Stimulated activated CD4-positive, alpha-beta T cell treated with anti-CD3 and anti-CD28 coated beads, TNF-alpha, amount 100 ng/mL, for 1 hour (primary cell): ENCODE data around the gene SFTPD.
"Not testable (repeated sequence)": the region's sequence is repeated elsewhere in the genome, so short reads cannot be mapped to it uniquely, and the experiment has no call there.

Experiments used
- DNase-seq, 3 donors: peaks; one replicate each; pipeline ENCODE4 v3.0.0-alpha.2; 2020; ENCODE audit warnings: low read depth in 3 of 3, low spot score in 1 of 3

The SFTPD gene

DNA sequence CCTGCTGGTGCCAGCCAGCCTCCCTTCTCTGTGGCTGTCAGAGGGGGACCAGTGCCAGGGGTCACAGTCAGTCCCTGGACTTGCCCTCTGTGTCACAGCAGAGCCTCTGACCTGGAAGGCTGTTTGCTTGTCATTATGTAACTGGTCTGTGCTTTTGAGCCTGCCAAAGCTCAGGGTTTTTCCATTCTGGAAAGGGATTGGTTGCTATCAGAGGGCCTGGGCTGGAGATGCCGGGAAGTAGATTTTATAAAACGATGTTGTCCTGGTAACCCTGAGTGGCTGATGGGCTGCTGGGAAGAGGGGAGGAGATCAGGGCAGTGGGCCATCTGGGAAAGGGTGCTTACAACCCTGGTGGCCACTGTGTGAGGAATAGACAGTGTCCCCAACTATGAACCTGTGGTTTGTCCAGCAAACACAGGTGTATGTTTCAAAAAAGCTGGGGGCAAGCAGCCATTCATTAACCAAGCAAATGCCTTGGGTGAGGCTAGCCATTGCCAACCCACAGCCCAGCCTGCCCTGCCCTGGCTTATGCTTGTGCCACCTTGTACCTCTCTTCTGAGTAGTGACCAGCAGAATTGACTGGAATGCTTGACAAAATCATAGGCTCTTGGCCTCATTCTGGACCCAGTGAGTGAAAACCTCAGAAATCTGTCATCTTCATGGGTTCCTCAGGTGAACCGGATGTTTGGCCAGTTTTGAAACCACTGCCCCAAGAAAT is 21.6 kb downstream of the SFTPD start:
- DNase-seq, result no peak

DNA sequence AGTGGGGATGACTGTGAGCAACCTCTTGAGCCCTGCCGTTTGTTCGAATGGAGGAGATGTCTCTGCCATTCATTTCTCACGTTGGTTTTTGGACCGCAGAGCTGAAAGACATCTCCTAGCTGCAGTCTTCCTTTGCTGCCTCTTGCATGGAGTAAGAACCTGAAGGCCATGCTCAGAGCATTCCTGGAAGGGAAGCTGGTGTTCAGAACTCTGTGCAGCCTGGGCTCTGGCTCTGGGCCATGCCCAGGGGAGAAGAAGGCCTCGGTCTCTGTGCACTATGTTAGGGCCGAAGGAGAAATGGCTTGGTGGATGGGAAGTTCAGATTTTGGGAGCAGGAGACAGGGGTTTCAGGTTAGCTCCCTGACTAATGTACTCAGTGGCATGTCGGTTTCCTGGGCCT is 22.9 kb downstream of the SFTPD start:
- DNase-seq, result no peak

DNA sequence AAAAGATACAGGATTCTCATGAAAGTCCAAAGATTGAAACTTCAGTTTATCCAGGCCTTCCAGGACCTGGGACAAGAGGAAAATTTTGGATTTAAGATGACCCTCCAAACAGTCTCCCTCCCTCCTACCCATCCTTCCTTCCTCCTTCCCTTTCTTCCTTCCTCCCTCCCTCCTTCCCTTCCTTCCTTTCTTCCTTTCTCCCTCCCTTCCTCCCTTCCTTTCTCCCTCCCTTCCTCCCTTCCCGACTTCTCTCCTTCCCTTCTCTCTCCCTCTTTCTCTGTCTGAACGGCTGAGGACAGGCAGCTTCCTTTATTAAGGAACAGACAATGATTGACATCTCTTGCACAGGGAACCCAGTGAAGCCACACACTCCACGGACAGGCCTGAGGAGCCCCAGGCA is 23.3 kb downstream of the SFTPD start:
- no peak for DNase-seq

DNA sequence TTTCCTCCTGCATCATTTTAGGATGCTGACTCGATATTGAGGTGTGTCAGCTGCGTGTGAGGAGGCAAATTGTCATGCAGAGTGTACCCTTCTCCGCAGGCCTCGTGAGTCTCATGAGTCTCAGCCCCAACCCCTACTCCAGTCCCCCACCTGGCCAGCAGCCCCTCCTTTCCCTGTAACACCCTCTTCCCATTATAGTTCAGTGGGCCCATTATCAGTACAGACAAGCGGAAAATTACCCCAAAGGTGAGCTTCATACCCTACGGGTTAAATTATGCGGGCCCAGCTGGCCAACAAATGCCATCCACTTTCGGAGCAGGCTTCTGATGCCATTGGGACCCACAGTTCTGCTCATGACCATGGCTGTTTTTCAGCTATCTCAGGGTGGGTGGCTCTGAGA is 25.2 kb downstream of the SFTPD start:
- no peak for DNase-seq

DNA sequence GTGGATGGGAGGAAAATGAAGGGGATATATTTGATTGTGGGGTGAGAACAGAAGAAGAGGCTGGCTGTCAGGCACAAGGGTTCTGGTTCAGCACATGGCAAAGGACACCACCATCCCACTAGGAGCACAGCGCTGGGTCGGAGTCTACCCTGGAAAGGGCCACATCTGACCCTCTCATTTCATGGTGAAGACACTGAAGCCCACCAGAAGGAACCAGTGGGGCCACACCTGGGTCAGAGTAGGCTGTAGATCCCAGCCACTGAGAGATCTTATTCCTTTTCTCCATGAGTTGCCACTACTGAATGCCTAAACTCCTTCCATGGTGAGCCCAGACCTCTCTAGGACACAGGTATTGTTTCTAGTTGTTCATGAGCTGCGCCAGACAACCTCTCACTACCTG is 25.8 kb downstream of the SFTPD start:
- no peak for DNase-seq

DNA sequence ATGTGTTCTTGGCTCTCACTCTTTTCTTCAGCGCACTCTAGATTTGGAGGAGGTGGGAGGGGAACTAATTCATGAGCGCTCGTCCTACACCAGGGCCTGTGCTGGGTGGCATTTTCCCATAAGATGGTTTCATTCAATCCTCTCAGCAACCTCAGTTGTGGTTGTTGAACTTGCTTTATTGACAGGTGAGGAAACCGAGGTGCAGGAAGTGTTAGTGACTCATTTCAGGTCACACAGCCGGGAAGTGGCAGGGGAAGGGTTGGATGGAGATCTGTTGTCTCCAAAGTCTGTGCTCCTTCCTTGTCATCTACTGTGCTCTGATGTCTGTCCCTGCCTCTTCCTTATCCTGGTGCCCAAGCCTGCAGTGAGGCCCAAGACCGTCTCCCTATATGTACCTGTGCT is 26.9 kb downstream of the SFTPD start:
- DNase-seq, result not testable (repeated sequence)

DNA sequence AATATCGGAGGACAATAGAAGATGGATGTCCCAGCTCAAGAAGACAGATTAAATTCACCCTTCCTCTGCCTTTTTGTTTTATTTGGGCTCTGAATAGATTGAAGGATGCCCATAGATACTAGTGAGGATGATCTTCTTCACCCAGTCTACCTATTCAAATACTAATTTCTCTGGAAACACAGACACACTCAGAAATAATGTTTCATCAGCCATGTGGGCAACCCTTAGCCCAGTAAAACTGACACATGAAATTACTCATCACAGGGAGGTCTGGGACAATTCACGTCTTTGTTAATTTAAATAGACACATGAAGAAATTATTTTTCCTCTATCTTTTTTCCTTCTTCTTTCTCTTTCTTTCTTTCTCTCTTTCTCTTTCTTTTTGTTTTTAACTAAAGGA is 33.1 kb downstream of the SFTPD start:
- not testable (repeated sequence) for DNase-seq

DNA sequence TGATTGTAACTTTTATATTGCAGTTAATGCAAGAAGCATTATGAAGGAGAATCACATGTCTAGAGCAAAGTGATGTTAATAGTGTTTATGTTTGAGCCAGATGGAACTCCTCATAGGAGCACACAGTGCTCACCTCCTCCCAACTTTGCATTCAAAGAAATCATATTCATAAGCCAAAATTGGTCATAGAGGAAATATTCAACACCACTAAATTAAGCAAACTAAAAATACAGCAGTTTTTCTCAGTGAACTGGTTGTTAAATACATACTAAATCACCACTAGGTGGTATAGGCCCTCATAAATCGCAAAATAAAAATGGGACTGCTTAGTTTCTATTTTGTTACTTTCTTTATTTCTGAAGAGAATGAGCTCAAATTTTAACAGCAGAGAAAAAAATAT is 34.4 kb downstream of the SFTPD start:
- not testable (repeated sequence) for DNase-seq

DNA sequence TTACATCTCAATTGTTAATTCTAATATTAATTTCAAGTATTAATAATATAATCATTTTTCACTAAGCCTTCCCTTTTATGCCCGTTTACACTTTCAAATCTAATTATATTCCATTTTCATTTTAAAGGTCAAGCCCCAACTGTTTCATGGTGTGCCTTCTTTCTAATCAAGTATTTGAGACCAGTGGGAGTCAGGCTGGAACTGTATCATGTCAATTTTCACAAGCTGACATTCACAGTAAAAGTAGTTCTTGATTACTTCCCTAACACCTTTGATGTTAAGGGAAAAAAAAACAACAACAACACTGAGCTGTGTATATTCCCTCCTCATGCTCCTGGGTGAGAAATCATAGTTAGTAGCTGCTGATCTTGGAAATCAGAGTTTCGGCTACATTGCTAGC is 38.1 kb downstream of the SFTPD start:
- DNase-seq, result no peak

DNA sequence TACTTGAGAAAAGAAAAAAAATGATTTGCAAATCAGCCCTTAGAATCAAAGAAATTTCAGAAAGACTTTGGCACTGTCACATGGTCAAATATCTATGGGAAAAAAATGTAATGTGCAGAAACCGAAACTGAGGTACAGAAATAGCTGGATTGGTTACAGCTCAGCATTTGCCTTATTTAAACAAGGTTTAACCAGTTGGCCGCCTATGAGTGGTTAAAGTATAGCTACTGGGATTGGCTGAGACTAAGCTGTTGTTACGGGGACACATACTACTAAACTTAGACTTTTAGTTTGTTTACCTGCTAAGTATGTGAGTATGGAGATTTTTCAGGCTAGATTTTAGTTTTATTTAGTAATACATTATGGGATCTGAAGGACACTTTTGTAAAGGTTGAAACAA is 38.6 kb downstream of the SFTPD start:
- no peak for DNase-seq

DNA sequence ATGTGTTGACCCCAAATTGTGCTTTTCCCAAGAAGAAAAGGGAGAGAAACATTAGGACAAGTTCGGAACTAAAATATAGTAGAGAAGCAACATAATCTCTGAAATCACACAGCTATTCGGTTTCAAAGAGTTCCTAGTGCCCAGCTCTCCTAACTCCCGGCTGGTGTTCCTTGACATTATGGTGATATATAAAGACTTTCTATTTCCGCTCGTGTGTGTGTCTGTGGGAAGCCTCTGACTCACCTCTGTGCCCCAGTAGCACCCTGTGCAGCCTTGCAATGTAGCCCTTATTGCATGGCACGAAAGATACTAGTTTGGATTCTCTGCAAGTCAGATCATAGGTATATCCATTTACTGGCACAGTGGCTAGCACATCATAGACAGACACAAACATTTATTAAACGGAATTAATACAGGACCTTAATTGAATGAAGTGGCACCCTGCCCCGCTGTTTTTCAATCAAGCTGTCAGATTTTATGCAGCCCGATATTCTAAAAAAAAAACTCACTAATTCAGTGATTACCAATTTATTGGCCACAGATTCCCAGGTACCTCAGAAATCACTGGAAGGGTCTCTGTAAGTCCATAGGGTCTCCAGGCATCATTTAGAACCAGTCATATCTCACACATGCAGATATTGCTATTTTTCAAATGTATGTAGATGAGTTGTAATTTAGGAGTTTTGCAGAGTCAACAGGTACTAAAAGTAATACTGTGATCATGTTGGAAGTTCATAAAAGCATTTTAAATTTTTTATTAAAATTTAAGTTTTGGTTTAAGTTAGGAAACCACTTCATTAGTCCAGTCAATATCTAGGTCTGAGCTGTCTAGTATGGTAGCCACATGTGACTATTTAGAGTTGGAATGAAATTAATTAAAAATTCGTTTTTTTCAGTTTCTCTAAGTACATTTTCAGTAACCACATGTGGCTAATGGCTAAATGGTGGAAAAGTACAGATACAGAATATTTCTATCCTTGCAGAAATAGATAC is 43.3 kb downstream of the SFTPD start:
- DNase-seq, result no peak

DNA sequence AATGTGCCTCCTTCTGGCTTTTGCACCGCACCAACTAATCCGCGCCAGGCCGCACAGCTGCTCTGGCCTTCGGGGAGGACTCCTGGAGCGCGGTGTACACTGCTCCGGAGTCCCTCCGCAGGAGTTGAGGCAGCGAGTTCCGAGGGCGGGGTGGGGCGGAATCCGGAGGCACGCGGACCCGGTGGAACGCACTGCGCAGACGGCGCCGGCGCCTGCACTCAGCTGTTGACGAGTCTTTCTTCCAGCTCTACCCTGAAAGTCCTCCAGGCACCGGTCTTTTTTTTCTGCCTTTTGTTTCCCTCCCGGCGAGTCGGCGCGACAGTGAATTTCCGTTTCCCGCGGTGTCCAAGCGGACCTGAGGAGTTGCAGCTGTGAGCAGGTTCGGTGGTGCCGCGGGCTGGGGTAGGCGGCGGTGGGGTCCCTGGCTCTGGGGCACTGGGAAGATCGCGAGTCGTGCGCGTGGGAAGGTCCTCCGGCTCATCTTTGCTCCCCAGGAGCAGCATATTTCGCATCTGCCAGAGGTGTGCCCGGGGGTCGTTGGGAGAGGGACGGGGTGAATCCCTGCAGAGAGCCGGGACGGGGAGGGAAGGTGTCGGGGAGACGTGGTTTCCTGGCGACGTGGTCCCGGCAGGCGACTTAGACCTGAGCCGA is 44.1 kb downstream of the SFTPD start:
- DNase-seq, result peak in 2 of 3 donors; percentile 2 to 54

DNA sequence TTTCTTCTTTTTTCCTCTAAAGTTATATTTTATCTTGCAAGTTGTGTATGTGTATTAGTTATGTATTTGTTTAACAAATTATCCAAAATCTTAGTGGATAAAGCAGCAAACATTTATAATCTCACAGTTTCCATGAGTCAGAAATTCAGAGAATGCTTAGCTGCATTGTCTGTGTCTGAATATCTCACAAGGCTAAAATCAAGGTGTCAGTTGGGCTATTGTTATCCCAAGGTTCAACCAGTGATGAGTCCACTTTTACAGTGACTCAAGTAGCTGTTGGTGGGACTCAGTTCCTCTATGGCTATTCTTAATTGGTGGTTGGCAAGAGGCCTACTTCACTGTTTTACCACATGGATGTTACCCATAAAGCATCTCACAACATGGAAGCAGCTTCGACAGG is 47.3 kb downstream of the SFTPD start:
- DNase-seq, result not testable (repeated sequence)

DNA sequence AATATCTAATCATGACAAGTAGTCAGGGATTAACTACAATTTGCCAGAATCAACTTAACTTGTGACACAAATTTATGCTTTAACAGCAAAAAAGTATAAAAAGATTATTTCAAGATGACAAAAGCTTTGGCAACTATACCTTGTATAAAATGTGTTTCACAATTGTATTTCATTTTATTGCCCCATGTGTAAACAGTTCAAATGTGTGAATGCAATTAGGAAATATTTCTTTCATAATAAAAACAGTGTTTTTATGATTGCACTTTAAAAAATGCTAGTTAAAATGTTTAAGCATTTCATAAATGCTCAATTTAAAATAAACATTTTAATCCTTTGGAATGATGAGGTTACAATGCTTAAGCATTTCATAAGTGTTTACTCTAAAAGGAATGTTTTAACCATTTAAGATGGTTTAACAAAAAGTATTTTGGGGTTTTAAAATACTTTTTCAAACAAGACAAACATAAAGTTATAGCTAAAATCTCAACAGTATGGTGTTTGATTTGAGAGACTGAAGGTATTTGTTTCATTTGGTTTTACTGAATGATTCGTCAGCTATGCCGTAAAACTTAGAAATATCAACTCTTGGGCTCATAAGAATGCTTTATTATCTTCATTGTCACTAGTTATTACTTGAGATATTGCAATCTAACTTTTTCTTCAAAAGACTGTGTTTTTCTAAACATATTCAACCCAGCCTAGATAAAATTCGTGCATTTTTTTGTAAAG is 50.1 kb downstream of the SFTPD start:
- DNase-seq, result no peak

DNA sequence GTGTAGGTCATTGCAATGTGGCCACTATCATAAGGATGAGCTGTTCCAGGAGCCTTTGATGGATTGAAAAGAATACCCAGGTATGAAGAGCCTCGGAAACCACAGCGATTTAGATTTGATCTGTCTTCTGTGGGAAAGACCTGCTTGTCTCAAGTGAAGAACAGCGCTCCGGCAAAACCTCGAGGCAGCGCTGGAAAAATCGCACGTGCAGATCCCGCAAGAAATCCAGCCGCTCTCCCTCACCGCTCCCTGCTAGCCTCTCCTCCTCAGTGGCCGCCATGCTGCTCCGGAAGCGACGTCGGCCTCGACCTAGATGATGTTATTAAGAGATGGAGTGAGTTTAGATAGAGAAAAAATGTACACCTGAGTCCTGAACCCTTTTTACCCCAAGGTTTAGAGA is 56.0 kb downstream of the SFTPD start:
- not testable (repeated sequence) for DNase-seq

DNA sequence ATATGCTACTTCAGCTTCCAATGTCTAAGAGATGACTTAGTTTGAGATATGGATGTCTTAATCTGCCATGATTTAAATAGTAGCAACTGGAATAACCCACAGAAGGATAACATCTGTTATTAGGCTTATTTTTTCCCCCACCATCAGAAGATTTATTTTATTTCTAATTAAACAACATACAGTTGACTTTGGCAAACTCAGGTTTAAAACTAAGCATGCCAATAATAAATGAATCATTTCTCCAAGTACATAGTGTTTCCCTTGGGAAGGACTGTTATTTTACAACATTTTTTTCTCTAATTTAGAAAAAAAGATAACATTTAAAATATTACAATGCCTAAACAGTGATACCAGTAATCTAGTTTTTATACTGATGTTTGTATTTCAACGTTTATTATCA is 58.4 kb downstream of the SFTPD start:
- no peak for DNase-seq

DNA sequence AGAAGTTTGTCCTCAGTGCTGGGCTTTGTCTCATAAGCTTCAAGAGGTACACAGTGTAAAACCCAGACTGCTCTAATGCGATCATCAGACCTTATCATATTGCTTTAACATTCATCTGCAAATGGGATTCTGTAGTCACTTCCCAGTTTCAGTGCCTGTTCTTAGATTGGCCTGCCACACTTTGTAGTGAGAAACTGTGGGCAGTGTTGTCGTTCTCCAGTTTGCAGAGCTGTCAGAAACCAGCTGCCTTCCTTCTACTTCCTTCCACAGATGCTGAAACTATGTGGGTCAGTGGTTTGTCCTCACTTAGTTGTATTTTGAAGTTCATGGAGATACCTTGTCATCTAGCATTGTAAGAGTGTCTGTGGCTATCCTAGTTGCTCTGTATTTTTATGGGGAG is 59.9 kb downstream of the SFTPD start:
- not testable (repeated sequence) for DNase-seq
